HG03039 (cell line): ENCODE measurements around the gene PAGE4.

Source experiments
- ATAC-seq: cut with Tn5 transposase; IDR thresholded peaks from one replicate; pipeline ENCODE4 v1.9.1; 2021; ENCODE audit warnings: mild to moderate bottlenecking, moderate library complexity; ENCODE audit not compliant: unreplicated experiment

Gene PAGE4, protein sequence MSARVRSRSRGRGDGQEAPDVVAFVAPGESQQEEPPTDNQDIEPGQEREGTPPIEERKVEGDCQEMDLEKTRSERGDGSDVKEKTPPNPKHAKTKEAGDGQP

DNA sequence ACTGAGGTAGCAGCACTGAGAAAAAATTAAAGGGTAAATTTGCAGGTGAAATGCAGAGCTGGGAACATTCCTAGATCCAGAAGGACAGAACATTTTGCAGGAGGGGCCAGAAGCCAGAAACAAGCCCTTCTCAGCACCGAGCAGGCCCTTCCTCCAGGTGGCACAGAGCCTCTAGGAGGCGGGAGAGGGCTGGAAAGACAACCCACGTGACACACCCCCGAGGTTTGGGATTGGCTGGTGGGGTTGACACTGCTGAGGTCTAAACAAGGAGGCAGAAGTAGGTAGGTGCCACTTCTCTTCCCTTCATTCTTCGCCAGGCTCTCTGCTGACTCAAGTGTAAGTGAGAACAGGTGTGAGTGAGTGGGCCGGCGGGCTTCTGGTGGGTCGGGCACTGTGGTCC lies at the start of gene PAGE4:
Gene PAGE4 (plus strand): TSS at position 288 of the 400 bp plus-strand sequence. CDS start 1,126 bp downstream, outside the sequence.
- no peak for ATAC-seq

DNA sequence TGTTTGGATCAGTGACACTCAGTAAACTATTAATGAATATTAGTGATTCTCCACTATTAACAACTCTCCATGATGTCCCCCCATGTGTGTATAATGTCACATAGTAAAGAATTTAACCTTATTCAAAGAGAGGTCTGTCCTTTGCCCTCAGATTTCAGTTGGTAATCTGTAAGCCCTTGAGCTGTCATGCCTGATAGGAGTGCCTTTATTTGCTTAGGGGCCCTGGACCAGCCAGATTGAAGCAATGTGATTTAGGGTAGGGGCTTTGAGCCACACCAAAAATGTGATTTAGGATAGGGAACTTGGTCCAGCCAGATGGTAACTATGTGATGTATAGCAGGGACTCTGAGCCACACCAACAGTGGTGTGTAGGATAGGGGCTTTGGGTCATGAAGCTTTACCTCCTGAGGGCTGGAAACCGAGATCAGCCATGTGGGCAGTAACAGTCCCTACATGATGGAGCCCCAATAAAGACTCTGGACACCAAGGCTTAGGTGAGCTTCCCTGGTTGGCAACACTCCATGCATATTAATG lies 44.3 kb upstream of the PAGE4 start:
- no peak for ATAC-seq

DNA sequence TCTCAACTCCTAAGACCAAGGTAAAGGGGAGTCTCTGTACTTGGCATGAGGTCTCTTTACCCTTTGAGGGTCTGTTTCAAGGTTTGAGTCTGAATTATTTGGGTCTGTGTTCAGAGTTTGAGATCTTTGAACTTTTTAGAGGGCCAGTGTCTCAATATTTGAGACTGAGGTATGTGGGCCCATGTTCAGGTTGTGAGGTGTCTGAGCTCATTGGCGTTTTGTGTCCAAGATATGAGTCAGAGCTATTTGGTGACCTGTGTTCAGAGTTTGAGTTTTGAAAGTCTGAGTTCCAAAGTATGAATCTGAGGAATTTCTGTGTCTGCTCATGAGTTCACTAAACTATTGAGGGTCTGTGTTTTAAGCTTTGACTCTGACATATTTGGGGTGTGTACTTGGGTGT lies 36.7 kb upstream of the PAGE4 start:
- ATAC-seq = no peak

DNA sequence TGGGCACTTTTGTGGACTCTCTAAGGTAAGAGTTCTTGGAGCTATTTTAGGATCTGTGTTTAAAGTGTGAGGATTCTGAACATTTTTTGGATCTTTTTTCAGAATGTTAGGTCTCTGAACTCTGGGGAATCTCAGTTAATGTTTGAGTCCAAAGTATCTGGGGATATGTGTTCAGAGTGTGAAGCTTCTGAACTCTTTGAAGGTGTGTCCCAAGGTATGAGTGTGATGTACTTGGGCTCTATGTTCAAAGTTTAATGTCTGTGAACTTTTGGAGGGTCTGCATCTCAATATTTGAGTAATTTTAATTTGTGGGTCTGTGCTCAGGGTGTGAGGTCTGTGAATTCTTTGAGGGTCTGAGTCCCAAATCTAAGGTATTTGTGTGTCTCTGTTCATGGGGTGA lies 35.4 kb upstream of the PAGE4 start:
- ATAC-seq = no peak

GRCh38 chrX:49799828-49800227 lies 29.3 kb upstream of the PAGE4 start:
- no peak for ATAC-seq

GRCh38 chrX:49809891-49810632 lies 19.0 kb upstream of the PAGE4 start:
- ATAC-seq = no peak

DNA sequence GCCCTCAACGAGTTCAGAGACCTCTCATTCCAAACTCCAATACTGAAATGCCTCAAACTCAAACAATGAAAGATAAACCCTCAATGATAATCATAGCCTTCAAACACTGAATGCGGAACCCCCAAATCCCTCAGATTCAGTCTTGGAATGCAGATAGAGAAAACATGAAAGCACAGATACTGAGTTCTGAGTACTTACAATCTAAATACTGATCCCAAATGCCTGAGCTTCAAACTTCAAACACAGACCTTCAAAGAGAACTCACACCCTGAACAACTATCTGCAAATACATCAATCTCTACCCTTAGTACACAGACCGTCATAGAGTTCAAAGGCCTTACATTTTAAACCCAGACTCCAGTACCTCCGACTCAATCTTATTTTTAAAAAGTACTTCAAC lies 16.9 kb upstream of the PAGE4 start:
- no peak for ATAC-seq

- no peak for ATAC-seq
These were observed 12.7 kb upstream of the PAGE4 start for GRCh38 chrX:49816435-49816834.

- no peak for ATAC-seq
These were observed 9.3 kb downstream of the PAGE4 start for GRCh38 chrX:49838374-49838773.

GRCh38 chrX:49840679-49841078 lies 11.6 kb downstream of the PAGE4 start:
- ATAC-seq = no peak

DNA sequence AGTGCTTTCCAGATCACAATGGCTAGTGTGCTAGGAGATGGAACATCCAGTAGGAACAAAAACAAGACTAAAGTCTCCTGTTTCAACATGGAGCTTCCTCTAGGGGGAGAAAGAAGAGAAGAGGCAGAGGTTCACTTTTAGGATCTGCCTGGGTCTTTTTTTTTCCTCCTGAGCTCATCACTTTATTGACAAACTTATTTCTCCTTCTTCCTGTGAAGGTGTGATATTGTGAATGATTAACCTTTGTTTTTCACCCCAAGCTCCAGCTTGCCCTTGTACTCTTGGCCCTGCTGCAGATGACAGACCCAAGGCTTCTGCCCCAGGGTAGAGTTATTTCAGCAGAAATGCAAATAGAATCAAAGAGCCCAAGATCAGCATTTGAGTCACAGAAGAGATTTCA lies 13.5 kb downstream of the PAGE4 start:
- ATAC-seq = no peak

- ATAC-seq = no peak
These were observed 15.5 kb downstream of the PAGE4 start for GRCh38 chrX:49844611-49845010.

GRCh38 chrX:49845701-49846403 lies 16.7 kb downstream of the PAGE4 start:
- ATAC-seq = no peak

- ATAC-seq = no peak
These were observed 17.4 kb downstream of the PAGE4 start for GRCh38 chrX:49846522-49846921.

DNA sequence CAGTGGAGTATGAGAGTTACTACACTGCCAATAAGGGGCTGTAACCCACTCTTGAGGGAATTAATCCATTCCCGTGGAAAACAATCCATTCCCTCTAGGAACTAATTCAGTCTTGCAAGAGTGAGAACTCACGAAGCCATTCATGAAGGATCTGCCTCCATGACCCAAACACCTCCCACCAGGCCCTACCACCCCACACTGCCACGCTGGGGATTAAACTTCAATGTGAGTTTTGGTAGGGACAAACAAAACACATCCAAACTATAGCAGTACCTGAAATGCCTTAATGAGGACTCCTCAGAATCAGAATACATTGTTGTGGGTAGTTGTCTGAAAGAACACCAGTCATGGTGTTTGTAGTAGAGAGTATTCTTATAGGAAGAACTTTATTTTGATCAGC lies 19.2 kb downstream of the PAGE4 start:
- ATAC-seq = no peak

DNA sequence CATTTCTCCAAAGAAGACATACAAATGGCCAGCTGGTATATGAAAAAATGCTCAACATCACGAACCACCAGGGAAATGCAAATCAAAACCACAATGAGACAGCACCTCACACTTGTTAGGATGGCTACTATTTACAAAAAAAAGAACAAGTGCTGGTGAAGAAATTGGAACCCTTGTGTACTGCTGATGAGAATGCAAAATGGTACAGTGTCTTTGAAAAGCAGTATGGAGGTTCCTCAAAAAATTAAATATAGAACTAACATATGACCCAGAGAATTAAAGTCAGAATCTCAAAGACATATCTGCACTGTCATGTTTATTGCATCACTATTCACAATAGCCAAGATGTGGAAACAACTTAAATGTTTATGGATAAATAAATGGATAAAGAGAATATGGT lies 20.9 kb downstream of the PAGE4 start:
- no peak for ATAC-seq

DNA sequence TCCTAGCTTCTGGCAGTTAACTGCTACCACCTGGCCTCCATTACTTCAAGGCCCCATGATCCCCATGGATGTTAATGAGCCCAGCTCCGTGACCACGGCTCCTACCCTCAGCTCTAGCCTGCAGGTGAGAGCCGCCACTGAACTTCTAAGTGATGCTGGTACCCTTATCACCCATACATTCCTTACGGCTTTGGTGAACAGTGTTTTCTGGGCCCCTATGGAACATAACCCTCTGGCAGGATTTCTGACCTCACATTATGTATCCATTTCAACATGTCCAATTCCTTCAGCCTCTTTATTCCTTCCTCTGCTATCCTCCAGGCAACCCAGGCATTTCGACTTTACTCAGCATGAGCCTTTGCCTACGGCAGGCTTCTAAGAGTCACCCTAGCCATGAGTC lies 24.6 kb downstream of the PAGE4 start:
- no peak for ATAC-seq

DNA sequence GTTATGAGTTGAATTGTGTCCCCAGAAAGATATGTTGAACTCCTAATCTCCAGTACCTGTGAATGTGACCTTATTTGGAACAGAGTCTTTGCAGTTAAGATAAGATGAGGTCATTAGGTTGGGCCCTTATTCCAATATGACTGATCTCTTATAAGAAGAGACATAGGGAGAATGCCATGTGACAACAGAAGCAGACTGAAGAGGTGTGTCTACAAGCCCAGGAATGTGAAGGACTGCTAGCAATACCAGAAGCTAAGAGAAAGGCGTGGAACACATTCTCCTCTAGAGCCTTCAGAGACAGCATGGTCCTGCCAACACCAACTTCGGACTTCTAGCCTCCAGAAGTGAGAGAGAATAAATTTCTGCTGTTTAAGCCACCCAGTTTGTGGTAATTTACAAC lies 27.7 kb downstream of the PAGE4 start:
- no peak for ATAC-seq

DNA sequence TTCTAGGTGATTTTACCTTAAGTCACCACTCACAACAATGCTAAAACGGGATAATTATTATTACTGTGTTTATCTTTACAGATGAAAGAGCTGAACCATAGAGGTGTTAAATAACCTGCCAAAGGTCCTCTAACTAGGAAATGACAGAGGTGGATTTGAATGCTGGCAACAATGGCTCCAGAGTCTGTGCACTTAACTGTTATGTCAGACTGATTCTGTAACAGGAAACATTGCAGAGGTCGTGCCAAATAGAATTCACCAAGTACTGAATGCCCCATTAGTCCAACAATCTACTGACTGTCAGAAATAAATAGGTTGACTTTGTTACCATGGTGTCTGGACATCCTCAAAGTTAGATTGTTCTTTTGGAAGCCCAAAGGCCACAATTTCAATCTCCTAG lies 29.2 kb downstream of the PAGE4 start:
- no peak for ATAC-seq

DNA sequence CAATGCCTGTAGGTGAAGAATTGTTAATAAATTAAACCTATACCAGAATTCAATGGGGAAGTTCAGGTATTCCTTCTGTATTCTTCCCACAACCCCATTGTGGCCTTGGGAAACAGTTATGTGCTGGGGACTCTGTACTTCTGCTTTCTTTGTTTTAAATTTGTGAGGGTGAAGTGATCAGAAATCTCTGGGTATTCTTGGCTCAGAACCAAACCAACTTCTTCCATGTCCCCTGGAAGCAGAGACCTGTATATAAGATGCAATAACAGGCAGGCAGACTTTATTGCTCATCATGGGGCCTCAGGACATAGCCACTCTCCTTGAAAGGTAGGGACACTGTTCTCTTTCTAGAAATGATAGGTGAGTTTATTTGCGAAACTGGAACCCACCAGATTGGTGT lies 30.4 kb downstream of the PAGE4 start:
- ATAC-seq = no peak

DNA sequence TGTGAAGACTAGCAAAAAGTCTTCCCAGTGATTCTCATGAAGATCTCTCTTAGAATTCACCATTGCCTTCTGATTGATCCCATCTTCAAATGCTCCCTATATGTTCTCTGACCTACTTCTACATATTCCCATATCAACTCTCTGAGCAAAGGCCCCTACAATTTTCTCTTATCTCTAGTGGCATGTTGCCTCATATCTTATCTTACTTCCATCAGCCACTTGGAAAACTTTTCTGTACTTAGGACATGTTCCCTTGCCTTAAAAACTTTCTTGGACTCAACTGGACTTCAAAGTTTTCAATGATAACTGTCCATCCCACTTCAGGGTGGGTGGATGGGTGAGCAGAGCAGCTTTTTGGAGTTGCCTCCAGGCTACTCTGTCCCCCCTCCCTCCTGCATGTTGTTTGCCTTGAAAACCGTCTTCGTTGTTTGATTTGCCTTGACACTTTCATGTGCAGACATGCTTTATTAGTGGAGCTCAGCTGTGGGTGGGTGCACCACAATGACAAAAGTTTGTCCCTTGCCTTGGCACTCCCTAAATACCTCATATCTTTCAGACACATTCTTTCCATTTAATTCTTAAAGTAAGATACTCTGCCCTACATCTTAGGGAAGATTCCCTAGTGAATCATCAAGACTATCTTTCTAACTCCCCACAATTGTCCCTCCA lies 31.9 kb downstream of the PAGE4 start:
- ATAC-seq = no peak

- ATAC-seq = no peak
These were observed 33.0 kb downstream of the PAGE4 start for GRCh38 chrX:49862093-49862492.
